Neural cell (in vitro differentiated cells): ENCODE measurements around the gene POLR2L. TPM values are rescaled to one million over a fixed set of nuclear protein-coding genes. Genes with fewer than 3 reads are reported as not detected.

Source experiments
- H2AFZ ChIP-seq: fragments of 200-600, 300-800 bp; sonication (generic), shearing (Covaris generic); 2 replicates; pipeline ENCODE4 v1.6.0; 2014; ENCODE audit warnings: low read depth, mild to moderate bottlenecking, antibody characterized with exemption, low read length, moderate library complexity
- H3F3A ChIP-seq: fragments of 200-600 bp; shearing (Covaris generic); 2 replicates; pipeline ENCODE4 v1.6.1; 2016; ENCODE audit warnings: mild to moderate bottlenecking, moderate library complexity, mixed read lengths, antibody characterized with exemption, low read length; ENCODE audit not compliant: insufficient read depth, poor library complexity, severe bottlenecking
- H3K27ac ChIP-seq: fragments of 200-600, 300-800 bp; sonication (generic), shearing (Covaris generic); 2 replicates; pipeline ENCODE4 v1.5.1; 2014; ENCODE audit warnings: mild to moderate bottlenecking, low read length, moderate library complexity
- H3K27me3 ChIP-seq: fragments of 300-800, 200-600 bp; sonication (generic), shearing (Covaris generic); 2 replicates; pipeline ENCODE4 v1.6.0; 2014; ENCODE audit warnings: mild to moderate bottlenecking, low read depth, low read length, moderate library complexity; ENCODE audit not compliant: insufficient read depth
- H3K36me3 ChIP-seq: fragments of 300-800, 200-600 bp; sonication (generic), shearing (Covaris generic); 2 replicates; pipeline ENCODE4 v1.5.1; 2014; ENCODE audit warnings: mild to moderate bottlenecking, antibody characterized with exemption, low read length, moderate library complexity; ENCODE audit not compliant: insufficient read depth
- H3K4me2 ChIP-seq: fragments of 300-800, 200-600 bp; sonication (generic), shearing (Covaris generic); 2 replicates; pipeline ENCODE4 v1.6.0; 2014; ENCODE audit warnings: mild to moderate bottlenecking, low read length
- H3K4me3 ChIP-seq: fragments of 300-800, 200-600 bp; sonication (generic), shearing (Covaris generic); 2 replicates; pipeline ENCODE4 v1.5.1; 2014; ENCODE audit warnings: mild to moderate bottlenecking, low read length, moderate library complexity
- H3K79me2 ChIP-seq: fragments of 200-600 bp; shearing (Covaris generic); replicated peaks from 2 replicates; pipeline ENCODE4 v1.6.0; 2014; ENCODE audit warnings: mild to moderate bottlenecking, low read length, moderate library complexity; ENCODE audit not compliant: insufficient read depth
- H3K9ac ChIP-seq: fragments of 300-800, 200-600 bp; sonication (generic), shearing (Covaris generic); 2 replicates; pipeline ENCODE4 v1.6.1; 2016; ENCODE audit warnings: mild to moderate bottlenecking, low read length, mixed read lengths
- H3K9me2 ChIP-seq: fragments of 200-600 bp; shearing (Covaris generic); 2 replicates; pipeline ENCODE4 v1.6.1; 2016; ENCODE audit warnings: mild to moderate bottlenecking, low read length, mixed read lengths; ENCODE audit not compliant: insufficient read depth
- H3K9me3 ChIP-seq: fragments of 200-600, 300-800 bp; sonication (generic), shearing (Covaris generic); 2 replicates; pipeline ENCODE4 v1.6.1; 2016; ENCODE audit warnings: mild to moderate bottlenecking, mixed run types, low read length, moderate library complexity, mixed read lengths
- H4K20me1 ChIP-seq: fragments of 200-600 bp; shearing (Covaris generic); 2 replicates; pipeline ENCODE4 v1.6.1; 2016; ENCODE audit warnings: mild to moderate bottlenecking, mixed run types; ENCODE audit not compliant: insufficient read depth
- CTCF ChIP-seq: fragments of 450-650 bp; IDR thresholded peaks from 2 replicates; pipeline ENCODE4 v1.5.1; 2014; ENCODE audit warnings: antibody characterized with exemption, mild to moderate bottlenecking, moderate library complexity; ENCODE audit not compliant: poor library complexity, severe bottlenecking
- EP300 ChIP-seq: fragments of 450-650 bp; conservative IDR thresholded peaks from 2 replicates; pipeline ENCODE4 v1.6.1; 2014; ENCODE audit warnings: antibody characterized with exemption, mild to moderate bottlenecking, moderate library complexity; ENCODE audit not compliant: poor library complexity, severe bottlenecking
- EZH2 ChIP-seq: fragments of 200-600, 300-800 bp; shearing (Covaris generic), sonication (generic); IDR thresholded peaks from 2 replicates; pipeline ENCODE4 v1.6.1; 2014; ENCODE audit warnings: antibody characterized with exemption, low read length, borderline replicate concordance, mild to moderate bottlenecking; ENCODE audit not compliant: insufficient read depth, poor library complexity, severe bottlenecking
- MXI1 ChIP-seq: fragments of 450-650 bp; conservative IDR thresholded peaks from 2 replicates; pipeline ENCODE4 v1.6.1; 2014; ENCODE audit warnings: antibody characterized with exemption, mild to moderate bottlenecking; ENCODE audit not compliant: poor library complexity, severe bottlenecking
- POLR2AphosphoS5 ChIP-seq: IDR thresholded peaks from 2 replicates; pipeline ENCODE4 v1.6.1; 2012
- RAD21 ChIP-seq: fragments of 450-650 bp; conservative IDR thresholded peaks from 2 replicates; pipeline ENCODE4 v1.6.1; 2014; ENCODE audit warnings: antibody characterized with exemption, mild to moderate bottlenecking, moderate library complexity
- REST ChIP-seq: IDR thresholded peaks from 2 replicates; pipeline ENCODE4 v1.6.1; 2012; ENCODE audit warnings: borderline replicate concordance
- SMC3 ChIP-seq: fragments of 450-650 bp; conservative IDR thresholded peaks from 2 replicates; pipeline ENCODE4 v1.6.1; 2014; ENCODE audit warnings: antibody characterized with exemption, mild to moderate bottlenecking, moderate library complexity; ENCODE audit not compliant: poor library complexity
- TAF1 ChIP-seq: IDR thresholded peaks from 2 replicates; pipeline ENCODE4 v1.6.1; 2012; ENCODE audit warnings: low read depth
- polyA plus RNA-seq: library from polyadenylated mRNA; depleted of rRNA; stranded (reverse); fragments of >200 nt; gene quantifications from 2 replicates; pipeline ENCODE4 v1.2.3, GENCODE V29; 2014

The POLR2L gene
- polyA plus RNA-seq, 1 donor from 2014 or later = 62.3 TPM

GRCh38 chr11:880447-880846 is 38.1 kb upstream of the POLR2L start:
- Histone ChIP-seq H3K36me3 (no peaks in the 10 kb centered on the region), H3K27me3 (no peaks in the 10 kb centered on the region)
- no peak for TF ChIP-seq TAF1

GRCh38 chr11:877565-877964 is 35.2 kb upstream of the POLR2L start:
- no peak overlapping the region for H3K27ac ChIP-seq
- no peaks in the 10 kb centered on the region for H3K27me3 ChIP-seq
- no peaks in the 10 kb centered on the region for H3K9me3 ChIP-seq
- H3K36me3 ChIP-seq = no peaks in the 10 kb centered on the region
- H3K9me2 ChIP-seq = no peaks in the 10 kb centered on the region
- no peak overlapping the region for H3K4me2 ChIP-seq
- H4K20me1 ChIP-seq = no peaks in the 10 kb centered on the region
- no peaks in the 10 kb centered on the region for H3F3A ChIP-seq
- no peak overlapping the region for H2AFZ ChIP-seq
- no peaks in the 10 kb centered on the region for H3K79me2 ChIP-seq
- TF ChIP-seq REST (no peak), CTCF (no peak), MXI1 (no peak), EP300 (no peak), TAF1 (no peak), RAD21 (no peak), SMC3 (no peak), EZH2 (no peak), POLR2AphosphoS5 (no peak)
- no peak overlapping the region for H3K9ac ChIP-seq
- H3K4me3 ChIP-seq = no peak overlapping the region

More at GRCh38 chr11:880447-880846, 38.1 kb upstream of the POLR2L start:
- H3K9me3 ChIP-seq = no peaks in the 10 kb centered on the region
- no peaks in the 10 kb centered on the region for H3K9me2 ChIP-seq
- H3K4me3 ChIP-seq = no peak overlapping the region
- no peaks in the 10 kb centered on the region for H4K20me1 ChIP-seq
- H3K9ac ChIP-seq = no peak overlapping the region
- H3K4me2 ChIP-seq = no peak overlapping the region
- H3F3A ChIP-seq = no peaks in the 10 kb centered on the region
- H3K79me2 ChIP-seq = no peaks in the 10 kb centered on the region
- no peak overlapping the region for H3K27ac ChIP-seq
- no peak overlapping the region for H2AFZ ChIP-seq

DNA sequence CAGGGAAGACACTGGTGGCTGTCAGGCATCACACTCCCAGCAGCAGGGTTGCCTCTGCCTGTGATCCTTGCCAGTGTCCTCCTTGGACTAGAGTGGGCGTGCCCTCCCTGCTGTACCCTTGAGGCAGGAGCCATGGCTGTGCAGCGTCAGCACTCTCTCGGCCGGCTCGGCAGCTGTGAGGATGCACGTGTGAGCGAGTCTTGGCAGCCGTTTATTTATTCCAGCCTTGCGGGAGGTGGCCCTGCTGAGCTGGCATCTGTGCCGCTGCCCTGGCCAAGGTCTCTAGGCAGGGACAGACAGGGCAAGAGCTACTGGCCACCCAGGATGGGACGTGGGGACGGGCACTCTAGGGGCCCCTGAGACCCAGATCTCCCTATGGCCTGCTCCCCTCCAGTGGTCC is 34.2 kb upstream of the POLR2L start:
- no peaks in the 10 kb centered on the region for H3K9me3 ChIP-seq
- H3K4me3 ChIP-seq = no peak overlapping the region
- no peaks in the 10 kb centered on the region for H3F3A ChIP-seq
- no peak overlapping the region for H3K4me2 ChIP-seq
- no peak overlapping the region for H3K27ac ChIP-seq
- no peak overlapping the region for H3K9ac ChIP-seq
- H3K9me2 ChIP-seq = no peaks in the 10 kb centered on the region
- no peaks in the 10 kb centered on the region for H3K79me2 ChIP-seq
- no peak overlapping the region for H2AFZ ChIP-seq
- no peaks in the 10 kb centered on the region for H4K20me1 ChIP-seq
- no peaks in the 10 kb centered on the region for H3K36me3 ChIP-seq
- TF ChIP-seq MXI1 (no peak), POLR2AphosphoS5 (no peak)
- no peaks in the 10 kb centered on the region for H3K27me3 ChIP-seq
